HL-60 (cell line): Measurements from ENCODE around the gene RAB10.

Experiments used
- DNase-seq, 2 experiments: peaks; one replicate each; pipeline ENCODE4 v3.0.0-alpha.2; 2010 to 2020; ENCODE audit warnings: low read depth in 1 of 2, low spot score in 1 of 2
- H3K27ac ChIP-seq: fragments of 250-450 bp; sonication (Bioruptor Pico); replicated peaks from 2 replicates; pipeline ENCODE4 v1.5.1; 2020; ENCODE audit warnings: mild to moderate bottlenecking, moderate library complexity
- H3K27me3 ChIP-seq: fragments of 250-450 bp; sonication (Bioruptor Pico); 2 replicates; pipeline ENCODE4 v1.5.1; 2021; ENCODE audit warnings: mild to moderate bottlenecking, moderate library complexity; ENCODE audit not compliant: insufficient read depth, poor library complexity, severe bottlenecking
- H3K4me3 ChIP-seq: replicated peaks from 2 replicates; pipeline ENCODE4 v1.5.1; 2011; ENCODE audit warnings: mild to moderate bottlenecking, control low read depth, low read length; ENCODE audit not compliant: insufficient read depth
- GABPA ChIP-seq: IDR thresholded peaks from 2 replicates; pipeline ENCODE4 v1.6.1; 2012; ENCODE audit warnings: low read depth
- POLR2AphosphoS5 ChIP-seq: IDR thresholded peaks from 2 replicates; pipeline ENCODE4 v1.6.1; 2012; ENCODE audit warnings: low read depth
- SPI1 ChIP-seq: IDR thresholded peaks from 2 replicates; pipeline ENCODE4 v1.6.1; 2012; ENCODE audit warnings: low read depth, mild to moderate bottlenecking, borderline replicate concordance
- TF ChIP-seq, protein P1 (sequence below): IDR thresholded peaks from one replicate; pipeline ENCODE4 v1.5.1; 2011; ENCODE audit warnings: low read length, control low read depth, inconsistent platforms; ENCODE audit not compliant: insufficient read depth
- TF ChIP-seq, protein P2 (sequence below): IDR thresholded peaks from 2 replicates; pipeline ENCODE4 v1.6.1; 2012; ENCODE audit warnings: low read depth; ENCODE audit not compliant: insufficient replicate concordance

RAB10 gene

DNA sequence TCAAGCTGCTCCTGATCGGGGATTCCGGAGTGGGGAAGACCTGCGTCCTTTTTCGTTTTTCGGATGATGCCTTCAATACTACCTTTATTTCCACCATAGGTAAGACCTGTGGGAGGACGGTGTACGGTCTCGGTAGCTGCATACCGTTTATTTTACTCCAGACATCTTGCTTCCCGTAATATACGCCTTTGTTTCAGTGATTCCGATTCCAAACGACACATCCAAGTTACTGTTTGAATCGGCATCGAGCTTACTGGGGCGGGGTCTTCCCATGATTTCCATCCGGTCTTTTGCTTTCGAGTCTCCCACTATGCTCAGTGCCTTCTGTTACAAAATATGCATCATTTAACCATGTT lies 731 bp downstream of the RAB10 start:
- H3K27ac ChIP-seq, result peak overlapping the region; percentile 85
- no peaks in the 10 kb centered on the region for H3K27me3 ChIP-seq
- TF ChIP-seq SPI1 (no peak), GABPA (no peak), POLR2AphosphoS5 (no peak)
- TF ChIP-seq, protein P1, sequence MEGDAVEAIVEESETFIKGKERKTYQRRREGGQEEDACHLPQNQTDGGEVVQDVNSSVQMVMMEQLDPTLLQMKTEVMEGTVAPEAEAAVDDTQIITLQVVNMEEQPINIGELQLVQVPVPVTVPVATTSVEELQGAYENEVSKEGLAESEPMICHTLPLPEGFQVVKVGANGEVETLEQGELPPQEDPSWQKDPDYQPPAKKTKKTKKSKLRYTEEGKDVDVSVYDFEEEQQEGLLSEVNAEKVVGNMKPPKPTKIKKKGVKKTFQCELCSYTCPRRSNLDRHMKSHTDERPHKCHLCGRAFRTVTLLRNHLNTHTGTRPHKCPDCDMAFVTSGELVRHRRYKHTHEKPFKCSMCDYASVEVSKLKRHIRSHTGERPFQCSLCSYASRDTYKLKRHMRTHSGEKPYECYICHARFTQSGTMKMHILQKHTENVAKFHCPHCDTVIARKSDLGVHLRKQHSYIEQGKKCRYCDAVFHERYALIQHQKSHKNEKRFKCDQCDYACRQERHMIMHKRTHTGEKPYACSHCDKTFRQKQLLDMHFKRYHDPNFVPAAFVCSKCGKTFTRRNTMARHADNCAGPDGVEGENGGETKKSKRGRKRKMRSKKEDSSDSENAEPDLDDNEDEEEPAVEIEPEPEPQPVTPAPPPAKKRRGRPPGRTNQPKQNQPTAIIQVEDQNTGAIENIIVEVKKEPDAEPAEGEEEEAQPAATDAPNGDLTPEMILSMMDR, result no peak
- TF ChIP-seq, protein P2, sequence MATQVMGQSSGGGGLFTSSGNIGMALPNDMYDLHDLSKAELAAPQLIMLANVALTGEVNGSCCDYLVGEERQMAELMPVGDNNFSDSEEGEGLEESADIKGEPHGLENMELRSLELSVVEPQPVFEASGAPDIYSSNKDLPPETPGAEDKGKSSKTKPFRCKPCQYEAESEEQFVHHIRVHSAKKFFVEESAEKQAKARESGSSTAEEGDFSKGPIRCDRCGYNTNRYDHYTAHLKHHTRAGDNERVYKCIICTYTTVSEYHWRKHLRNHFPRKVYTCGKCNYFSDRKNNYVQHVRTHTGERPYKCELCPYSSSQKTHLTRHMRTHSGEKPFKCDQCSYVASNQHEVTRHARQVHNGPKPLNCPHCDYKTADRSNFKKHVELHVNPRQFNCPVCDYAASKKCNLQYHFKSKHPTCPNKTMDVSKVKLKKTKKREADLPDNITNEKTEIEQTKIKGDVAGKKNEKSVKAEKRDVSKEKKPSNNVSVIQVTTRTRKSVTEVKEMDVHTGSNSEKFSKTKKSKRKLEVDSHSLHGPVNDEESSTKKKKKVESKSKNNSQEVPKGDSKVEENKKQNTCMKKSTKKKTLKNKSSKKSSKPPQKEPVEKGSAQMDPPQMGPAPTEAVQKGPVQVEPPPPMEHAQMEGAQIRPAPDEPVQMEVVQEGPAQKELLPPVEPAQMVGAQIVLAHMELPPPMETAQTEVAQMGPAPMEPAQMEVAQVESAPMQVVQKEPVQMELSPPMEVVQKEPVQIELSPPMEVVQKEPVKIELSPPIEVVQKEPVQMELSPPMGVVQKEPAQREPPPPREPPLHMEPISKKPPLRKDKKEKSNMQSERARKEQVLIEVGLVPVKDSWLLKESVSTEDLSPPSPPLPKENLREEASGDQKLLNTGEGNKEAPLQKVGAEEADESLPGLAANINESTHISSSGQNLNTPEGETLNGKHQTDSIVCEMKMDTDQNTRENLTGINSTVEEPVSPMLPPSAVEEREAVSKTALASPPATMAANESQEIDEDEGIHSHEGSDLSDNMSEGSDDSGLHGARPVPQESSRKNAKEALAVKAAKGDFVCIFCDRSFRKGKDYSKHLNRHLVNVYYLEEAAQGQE, result no peak
- DNase-seq, result no peak
- peak overlapping the region; percentile 78 for H3K4me3 ChIP-seq

DNA sequence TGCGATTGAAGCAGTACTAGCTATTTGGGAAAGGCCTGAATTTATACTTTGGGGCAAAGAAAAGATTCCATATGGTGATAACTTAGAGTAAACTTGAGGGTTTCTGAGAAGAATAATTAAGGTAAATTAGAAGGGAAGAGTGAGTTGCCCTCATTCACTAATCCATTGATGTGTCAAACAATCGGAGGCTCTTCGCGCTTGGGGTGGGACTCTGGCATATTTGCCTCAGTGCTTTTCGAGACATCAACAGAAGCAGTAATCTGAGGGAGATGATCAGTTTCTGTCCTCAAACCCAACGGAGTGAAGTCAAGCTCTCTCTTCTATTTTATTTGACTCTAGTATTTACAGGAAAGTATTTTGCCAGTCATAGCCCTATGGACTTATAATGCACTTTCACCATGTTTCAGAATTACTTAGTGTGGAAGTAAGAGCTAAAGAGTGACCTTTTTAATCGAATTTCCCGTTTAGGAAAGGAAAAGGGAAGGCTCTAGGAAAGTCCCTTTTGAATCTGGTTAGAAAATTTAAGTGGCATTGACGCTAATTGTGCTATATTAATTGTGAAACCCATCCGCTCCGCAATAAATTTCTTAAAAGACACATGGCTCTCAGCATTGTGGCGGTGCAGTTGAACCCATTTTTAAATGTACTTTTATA lies 1.3 kb downstream of the RAB10 start:
- peak in 1 of 2 experiments; percentile 8 for DNase-seq
- Histone ChIP-seq H3K4me3 (peak overlapping the region; percentile 78), H3K27ac (peak overlapping the region; percentile 85), H3K27me3 (no peaks in the 10 kb centered on the region)
- TF ChIP-seq POLR2AphosphoS5, result no peak
- TF ChIP-seq, protein P2, result no peak
- no peak for TF ChIP-seq GABPA
- TF ChIP-seq, protein P1, result no peak
- TF ChIP-seq SPI1, result no peak

DNA sequence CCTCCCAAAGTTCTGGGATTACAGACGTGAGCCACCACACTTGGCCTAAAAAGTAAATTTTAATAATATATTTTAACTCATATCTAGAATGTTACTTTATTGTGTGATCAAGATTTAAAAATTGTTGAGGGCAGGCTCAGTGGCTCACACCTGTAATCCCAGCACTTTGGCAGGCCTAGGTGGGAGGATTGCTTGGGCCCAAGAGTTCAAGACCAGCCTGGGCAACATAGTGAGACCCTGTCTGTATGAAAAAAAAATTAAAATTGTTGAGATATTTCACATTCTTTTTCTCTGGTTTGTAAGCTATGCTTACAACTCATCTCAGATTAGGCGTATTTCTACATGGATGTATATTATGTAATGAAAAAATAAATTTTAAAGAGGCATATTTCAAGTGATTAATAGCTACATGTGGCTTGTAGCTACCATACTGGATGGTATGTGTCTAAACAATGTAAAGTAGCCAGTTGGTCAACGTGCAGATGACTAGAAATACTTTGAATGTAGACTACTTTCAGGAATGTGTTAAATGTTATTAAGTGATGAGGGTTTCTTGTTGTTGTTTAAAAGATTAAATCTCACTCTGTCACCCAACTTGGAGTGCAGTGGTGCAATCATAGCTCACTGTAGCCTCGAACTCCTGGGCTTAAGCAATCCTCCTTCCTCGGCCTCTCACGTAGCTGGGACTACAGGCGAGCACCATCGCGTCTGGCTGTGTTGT lies 5.9 kb downstream of the RAB10 start:
- Histone ChIP-seq H3K4me3 (no peak overlapping the region), H3K27me3 (no peaks in the 10 kb centered on the region), H3K27ac (no peak overlapping the region)
- no peak for DNase-seq
- TF ChIP-seq GABPA (no peak), POLR2AphosphoS5 (no peak), SPI1 (no peak)
- TF ChIP-seq, protein P1, result no peak
- TF ChIP-seq, protein P2, result no peak
